ENCODE results near the gene OPCML.
"Not testable (repeated sequence)": the region's sequence is repeated elsewhere in the genome, so short reads cannot be mapped to it uniquely, and the experiment has no call there.

The OPCML gene

GRCh38 chr11:132370114-132370513 lies 1162.2 kb downstream of the OPCML start:
- not testable (repeated sequence) for DNase-seq

- DNase-seq: no peak
Measured at GRCh38 chr11:132367293-132367692, 1165.0 kb downstream of the OPCML start.

DNA sequence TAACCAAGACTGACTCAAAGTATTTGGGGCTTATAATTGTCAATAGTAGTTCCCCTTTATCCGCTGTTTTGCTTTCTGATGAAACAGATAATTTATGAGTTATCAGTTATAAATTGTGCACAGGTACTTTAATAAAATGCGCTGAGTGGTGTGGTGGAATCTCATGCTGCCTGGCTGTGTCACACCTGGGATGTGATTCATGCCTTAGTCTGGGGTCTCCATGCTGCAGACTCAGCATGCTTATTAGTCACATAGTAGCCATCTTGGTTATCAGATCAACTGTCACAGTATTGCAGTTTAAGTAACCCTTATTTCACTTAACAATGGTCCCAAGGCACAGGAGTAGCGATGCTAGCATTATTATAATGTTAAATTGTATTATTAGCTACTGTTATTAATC lies 1166.7 kb downstream of the OPCML start:
- DNase-seq: no peak
